Psoas muscle (tissue), 7 donors: ENCODE data around the gene WNT10A. TPM values are rescaled to one million over a fixed set of nuclear protein-coding genes. Genes with fewer than 3 reads are reported as not detected.

Experiments
- polyA plus RNA-seq, 3 donors: library from polyadenylated mRNA; stranded (reverse); fragments of 200-250 nt; gene quantifications; one replicate each; pipeline ENCODE4 v1.2.3, GENCODE V29; 2013
- total RNA-seq, 4 donors: library from RNA; stranded (reverse); fragmentation: NEBNext Ultra II Directional in 2 of 4; extraction: Animal tissue kit (Norgen Biotek cat#: 25700) in 2 of 4; gene quantifications; one replicate each; pipeline versions ENCODE4 v1.2.1 to v1.2.4, GENCODE V29; 2021 to 2023
- donor health status: healthy with polysubstance abuse.
- donor health status: DM: no; HTN: no; CAD: no; lungs with moderate emphysema.
- donor health status: Bipolar disorder and iron deficiency.
- donor health status: healthy.
- donor health status: DM: no; HTN: no; CAD: no.
- donor health status: DM: no; HTN: no; CAD: no.
- donor health status: DM: yes; HTN: yes; CAD: no.

WNT10A gene
- total and polyA plus RNA-seq, 7 donors: 0.01 to 0.03 TPM; not detected in 5

Other genes with a start within 250 kb of the WNT10A start
- 10 to 100 TPM; 12.0 to 33.5 (median 30.1) TPM for gene ZNF142, start 221.2 kb upstream of the WNT10A start, total RNA-seq
- 10 to 100 TPM in 1 of 3 donors, 1 to 10 TPM in 2; 1.8 to 21.9 (median 6.9) TPM for gene ZNF142, start 221.2 kb upstream of the WNT10A start, polyA plus RNA-seq
- gene BCS1L, start 221.2 kb upstream of the WNT10A start, total RNA-seq: 10 to 100 TPM; 24.3 to 40.5 (median 26.8) TPM
- 10 to 100 TPM; 13.1 to 50.1 (median 31.4) TPM for gene BCS1L, start 221.2 kb upstream of the WNT10A start, polyA plus RNA-seq
- gene RNF25, start 208.8 kb upstream of the WNT10A start, total RNA-seq: 10 to 100 TPM; 14.5 to 30.3 (median 20.6) TPM
- 10 to 100 TPM; 22.6 to 32.0 (median 26.3) TPM for gene RNF25, start 208.8 kb upstream of the WNT10A start, polyA plus RNA-seq
- gene STK36, start 208.8 kb upstream of the WNT10A start, total RNA-seq: 10 to 100 TPM in 1 of 4 donors, 1 to 10 TPM in 3; 3.7 to 11.3 (median 7.4) TPM
- gene STK36, start 208.8 kb upstream of the WNT10A start, polyA plus RNA-seq: 1 to 10 TPM; 4.6 to 8.7 (median 6.1) TPM
- 10 to 100 TPM; 10.9 to 14.5 (median 13.8) TPM for gene TTLL4, start 170.0 kb upstream of the WNT10A start, total RNA-seq
- gene TTLL4, start 170.0 kb upstream of the WNT10A start, polyA plus RNA-seq: 10 to 100 TPM in 2 of 3 donors, 1 to 10 TPM in 1; 9.2 to 15.7 (median 14.0) TPM
- 10 to 100 TPM; 23.4 to 48.4 (median 45.9) TPM for gene CYP27A1, start 98.7 kb upstream of the WNT10A start, total RNA-seq
- gene CYP27A1, start 98.7 kb upstream of the WNT10A start, polyA plus RNA-seq: 10 to 100 TPM in 2 of 3 donors, 1 to 10 TPM in 1; 9.3 to 32.0 (median 18.4) TPM
- gene PRKAG3, start 49.0 kb upstream of the WNT10A start, total RNA-seq: 100 to 1,000 TPM in 1 of 4 donors, 10 to 100 TPM in 3; 22.0 to 187 (median 59.9) TPM
- gene PRKAG3, start 49.0 kb upstream of the WNT10A start, polyA plus RNA-seq: 10 to 100 TPM in 2 of 3 donors, 1 to 10 TPM in 1; 9.2 to 60.2 (median 58.5) TPM
- 1 to 10 TPM in 1 of 4 donors, under 1 TPM in 3; 0.12 to 1.0 (median 0.48) TPM for gene WNT6, start 21.0 kb upstream of the WNT10A start, total RNA-seq
- under 1 TPM; 0.05 to 0.20 (median 0.20) TPM for gene WNT6, start 21.0 kb upstream of the WNT10A start, polyA plus RNA-seq
- not detected for gene CDK5R2, start 78.8 kb downstream of the WNT10A start, total RNA-seq
- gene CDK5R2, start 78.8 kb downstream of the WNT10A start, polyA plus RNA-seq: under 1 TPM in 1 of 3 donors, not detected in 2; 0.03 TPM
- not detected for gene FEV, start 104.3 kb downstream of the WNT10A start, total RNA-seq
- not detected for gene FEV, start 104.3 kb downstream of the WNT10A start, polyA plus RNA-seq
- gene CRYBA2, start 112.6 kb downstream of the WNT10A start, total RNA-seq: not detected
- under 1 TPM in 1 of 3 donors, not detected in 2; 0.08 TPM for gene CRYBA2, start 112.6 kb downstream of the WNT10A start, polyA plus RNA-seq
- not detected for gene CFAP65, start 160.7 kb downstream of the WNT10A start, total RNA-seq
- gene CFAP65, start 160.7 kb downstream of the WNT10A start, polyA plus RNA-seq: not detected
- gene IHH, start 180.1 kb downstream of the WNT10A start, total RNA-seq: not detected
- under 1 TPM in 2 of 3 donors, not detected in 1; 0.03 to 0.12 TPM for gene IHH, start 180.1 kb downstream of the WNT10A start, polyA plus RNA-seq